HepG2 (cell line): Measurements from ENCODE around the gene GRIN3A. TPM values are rescaled to one million over a fixed set of nuclear protein-coding genes. Genes with fewer than 3 reads are reported as not detected.

Experiments used
- ATAC-seq: fragments of 200-7000 bp; cut with Tn5 transposase; 3 replicates; pipeline ENCODE4 v1.9.1; 2020; ENCODE audit warnings: mild to moderate bottlenecking, moderate library complexity
- BruUV-seq: library from RNA; stranded (reverse); fragments of 400-500 nt; replicated peaks from 2 replicates; lab custom pipeline; 2021; lab: Mats Ljungman, UMichigan
- CTCF ChIA-PET: fragments of 300-600 bp; formaldehyde crosslinking; extraction: SDS; loops from one replicate; lab custom pipeline; 2021; ENCODE audit warnings: low total read pairs, inconsistent platforms, low intra/inter-chr PET ratio; lab: Yijun Ruan, JAX
- POLR2A ChIA-PET: fragments of 350-600 bp; sonication (Branson Sonifier 250); formaldehyde crosslinking; loops from one replicate; lab custom pipeline; 2020; ENCODE audit warnings: antibody characterized with exemption, inconsistent platforms; lab: Yijun Ruan, JAX
- DNase-seq: peaks from one replicate; pipeline ENCODE4 v3.0.0-alpha.2; 2015; ENCODE audit warnings: low spot score
- FAIRE-seq: peaks from 3 replicates; lab custom pipeline; 2011; peaks lifted over from hg19 to GRCh38; lab: Jason Lieb, UNC
- H2AFZ ChIP-seq: one replicate; pipeline ENCODE4 v1.6.1; 2011; ENCODE audit warnings: low read length, inconsistent platforms
- H3K27ac ChIP-seq: fragments of 300-600 bp; 3 replicates; pipeline ENCODE4 v1.8.0; 2011; ENCODE audit warnings: mixed run types, mild to moderate bottlenecking, mixed read lengths, low read length, inconsistent platforms; ENCODE audit not compliant: insufficient read depth; ENCODE audit errors: extremely low read length
- H3K27me3 ChIP-seq, 2 experiments: fragments of 200-600 bp in 1 of 2; 2 replicates in 1 of 2; 3 replicates in 1 of 2; pipeline versions ENCODE4 v1.6.0 to v1.8.0; 2011; ENCODE audit warnings: low read length in 2 of 2, mild to moderate bottlenecking in 2 of 2, moderate library complexity in 2 of 2, inconsistent platforms in 1 of 2; ENCODE audit not compliant: insufficient read depth in 2 of 2, control insufficient read depth in 1 of 2
- H3K36me3 ChIP-seq, 2 experiments: fragments of 200-600 bp in 1 of 2; replicated peaks in 1 of 2; 2 replicates in 1 of 2; 3 replicates in 1 of 2; pipeline versions ENCODE4 v1.5.1 to v1.8.0; 2011; ENCODE audit warnings: low read length in 2 of 2, inconsistent platforms in 1 of 2; ENCODE audit not compliant: insufficient read depth in 2 of 2, control insufficient read depth in 1 of 2
- H3K4me1 ChIP-seq: 2 replicates; pipeline ENCODE4 v1.5.1; 2012; ENCODE audit warnings: low read length, inconsistent platforms; ENCODE audit not compliant: insufficient read depth
- H3K4me2 ChIP-seq: 2 replicates; pipeline ENCODE4 v1.6.0; 2011; ENCODE audit warnings: low read depth, low read length, inconsistent platforms
- H3K4me3 ChIP-seq, 3 experiments: fragments of 200-600 bp in 1 of 3; sonication (generic), shearing (Covaris generic) in 1 of 3; replicated peaks in 1 of 3; 2 replicates each; pipeline ENCODE4 v1.5.1; 2011 to 2016; ENCODE audit warnings: low read length in 3 of 3, inconsistent platforms in 2 of 3, low read depth in 2 of 3, mild to moderate bottlenecking in 2 of 3, control low read depth in 1 of 3, mixed read lengths in 1 of 3; ENCODE audit not compliant: insufficient read depth in 1 of 3
- H3K79me2 ChIP-seq: one replicate; pipeline ENCODE4 v1.6.1; 2011; ENCODE audit warnings: low read length, inconsistent platforms; ENCODE audit not compliant: insufficient read depth
- H3K9ac ChIP-seq: 2 replicates; pipeline ENCODE4 v1.6.0; 2011; ENCODE audit warnings: mild to moderate bottlenecking, low read depth, low read length, inconsistent platforms; ENCODE audit not compliant: insufficient read depth
- H3K9me3 ChIP-seq: 2 replicates; pipeline ENCODE4 v1.5.1; 2012; ENCODE audit warnings: mild to moderate bottlenecking, low read length
- H4K20me1 ChIP-seq: 2 replicates; pipeline ENCODE4 v1.6.0; 2011; ENCODE audit warnings: inconsistent platforms, mild to moderate bottlenecking, low read length, moderate library complexity; ENCODE audit not compliant: insufficient read depth
- CENPT ChIP-seq: sonication (generic); formaldehyde crosslinking; IDR thresholded peaks from 2 replicates; pipeline ENCODE4 v1.8.0; 2022; ENCODE audit warnings: low read depth, mild to moderate bottlenecking, moderate library complexity, missing genetic modification reagents
- MEIS1 ChIP-seq: sonication (generic); formaldehyde crosslinking; IDR thresholded peaks from 2 replicates; pipeline ENCODE4 v1.9.0; 2021; ENCODE audit warnings: mild to moderate bottlenecking, missing genetic modification reagents, moderate library complexity, borderline replicate concordance
- PRDM10 ChIP-seq: sonication (generic); formaldehyde crosslinking; IDR thresholded peaks from 2 replicates; pipeline ENCODE4 v1.4.0; 2020; ENCODE audit warnings: low read depth, missing genetic modification reagents
- RCOR2 ChIP-seq: IDR thresholded peaks from 2 replicates; pipeline ENCODE4 v1.6.1; 2016; ENCODE audit warnings: missing biosample characterization, missing genetic modification reagents
- RNF2 ChIP-seq: fragments of 450-650 bp; conservative IDR thresholded peaks from 2 replicates; pipeline ENCODE4 v1.6.1; 2016; ENCODE audit warnings: low read depth
- SALL1 ChIP-seq: sonication (generic); formaldehyde crosslinking; IDR thresholded peaks from 2 replicates; pipeline ENCODE4 v1.8.0; 2022; ENCODE audit warnings: mild to moderate bottlenecking, missing genetic modification reagents
- TEAD3 ChIP-seq: optimal IDR thresholded peaks from 2 replicates; pipeline ENCODE3; 2016; ENCODE audit warnings: borderline replicate concordance
- TMF1 ChIP-seq: sonication (generic); formaldehyde crosslinking; IDR thresholded peaks from 2 replicates; pipeline ENCODE4 v1.8.1; 2022; ENCODE audit warnings: low read depth, missing genetic modification reagents
- ZMAT3 ChIP-seq: sonication (generic); formaldehyde crosslinking; conservative IDR thresholded peaks from 2 replicates; pipeline ENCODE4 v1.7.0; 2021; ENCODE audit warnings: missing genetic modification reagents
- ZNF3 ChIP-seq: IDR thresholded peaks from 2 replicates; pipeline ENCODE4 v1.7.0; 2017; ENCODE audit warnings: inconsistent platforms
- ZNF382 ChIP-seq: sonication (generic); formaldehyde crosslinking; IDR thresholded peaks from 2 replicates; pipeline ENCODE4 v1.5.0; 2020; ENCODE audit warnings: missing genetic modification reagents, mild to moderate bottlenecking, borderline replicate concordance
- ZNF552 ChIP-seq: sonication (generic); formaldehyde crosslinking; IDR thresholded peaks from 2 replicates; pipeline ENCODE4 v1.9.0; 2022; ENCODE audit warnings: missing genetic modification reagents, mild to moderate bottlenecking, borderline replicate concordance
- ZNF660 ChIP-seq: sonication (generic); formaldehyde crosslinking; IDR thresholded peaks from 2 replicates; pipeline ENCODE4 v1.5.1; 2020; ENCODE audit warnings: mild to moderate bottlenecking, low read depth, missing genetic modification reagents, borderline replicate concordance
- ZSCAN12 ChIP-seq: sonication (generic); formaldehyde crosslinking; IDR thresholded peaks from 2 replicates; pipeline ENCODE4 v1.9.0; 2021; ENCODE audit warnings: mild to moderate bottlenecking, missing genetic modification reagents
- WGBS: methylation state at CpG from one replicate; pipeline ENCODE4 v1.1.6; 2017; ENCODE audit warnings: low lambda C conversion rate; 5-methylcytosine and 5-hydroxymethylcytosine counted together
- in situ Hi-C: cut with HindIII; loops from 2 replicates; pipeline ENCODE4 v1.10.0; 2017; ENCODE audit warnings: low pct_unique_long_range_greater_than_20kb; ENCODE audit not compliant: extremely low pct_ligation_motif_present
- intact Hi-C: fragments of 100-400 bp; cut with micrococcal nuclease; formaldehyde crosslinking; loops from one replicate; pipeline ENCODE4 v1.10.0; 2022; ENCODE audit not compliant: unreplicated experiment
- polyA plus RNA-seq, 8 experiments: library from polyadenylated mRNA; depleted of rRNA in 3 of 8; stranded (reverse) in 7 of 8; unstranded in 1 of 8; fragments of >200 nt; fragmentation: Illumina TruSeq in 4 of 8; extraction: Trizol in 4 of 8; gene quantifications; 2 replicates each; pipeline versions ENCODE4 v1.2.1 to v1.2.3, GENCODE V29; 2011 to 2016; ENCODE audit warnings: low read depth in 4 of 8, missing spikeins in 1 of 8, mixed read lengths in 1 of 8; ENCODE audit not compliant: insufficient read depth in 1 of 8
- total RNA-seq, 5 experiments: library from RNA; depleted of rRNA; stranded (reverse); fragments of >200 nt; fragmentation: Illumina TruSeq; extraction: Trizol; gene quantifications; 2 replicates each; pipeline ENCODE4 v1.2.3, GENCODE V29; 2016; ENCODE audit warnings: low read depth in 1 of 5
- TF ChIP-seq, protein P1 (sequence below): sonication (generic); formaldehyde crosslinking; IDR thresholded peaks from 2 replicates; pipeline ENCODE4 v1.4.0; 2020; ENCODE audit warnings: missing genetic modification reagents, borderline replicate concordance
- TF ChIP-seq, protein P2 (sequence below): sonication (generic); formaldehyde crosslinking; IDR thresholded peaks from 2 replicates; pipeline ENCODE4 v1.8.0; 2022; ENCODE audit warnings: missing genetic modification reagents, low read depth, mild to moderate bottlenecking, borderline replicate concordance

Gene GRIN3A
- total and polyA plus RNA-seq, 2 of the 13 experiments (the other 11 are each of a cell fraction or from before 2014, with no cell fraction given) = not detected

DNA sequence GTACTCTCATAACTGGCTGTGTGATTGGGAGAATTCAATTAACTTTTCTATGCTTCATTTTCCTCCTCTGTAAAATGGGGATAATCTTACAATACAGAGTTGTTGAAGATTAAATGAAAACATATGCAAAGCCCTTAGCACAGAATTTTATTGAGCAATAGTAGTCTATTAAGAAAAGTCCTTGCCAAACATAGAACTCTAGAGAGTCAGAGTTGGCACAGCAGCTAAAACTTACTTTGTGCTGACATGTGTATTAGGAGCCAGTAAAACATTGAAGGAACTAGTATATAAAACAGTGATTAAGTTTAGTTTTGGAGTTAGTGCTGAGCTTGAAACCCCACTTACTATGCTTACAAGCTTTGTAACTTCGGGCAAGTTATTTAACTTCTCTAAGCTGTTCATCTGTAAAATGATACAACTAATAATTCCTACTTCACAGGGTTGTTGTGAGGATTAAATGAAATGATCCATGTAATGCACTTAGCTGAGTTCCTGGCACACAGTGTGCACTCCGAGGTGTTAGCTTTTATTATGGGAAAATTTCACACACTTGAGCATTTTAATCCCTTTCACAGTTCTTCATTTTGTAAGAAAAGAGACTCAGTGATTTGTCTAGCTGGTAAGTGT lies 20.0 kb upstream of the GRIN3A start (continued):
- TF ChIP-seq PRDM10 (no peak), TEAD3 (CRISPR knock-in tag) (no peak), CENPT (CRISPR knock-in tag) (no peak)

DNA sequence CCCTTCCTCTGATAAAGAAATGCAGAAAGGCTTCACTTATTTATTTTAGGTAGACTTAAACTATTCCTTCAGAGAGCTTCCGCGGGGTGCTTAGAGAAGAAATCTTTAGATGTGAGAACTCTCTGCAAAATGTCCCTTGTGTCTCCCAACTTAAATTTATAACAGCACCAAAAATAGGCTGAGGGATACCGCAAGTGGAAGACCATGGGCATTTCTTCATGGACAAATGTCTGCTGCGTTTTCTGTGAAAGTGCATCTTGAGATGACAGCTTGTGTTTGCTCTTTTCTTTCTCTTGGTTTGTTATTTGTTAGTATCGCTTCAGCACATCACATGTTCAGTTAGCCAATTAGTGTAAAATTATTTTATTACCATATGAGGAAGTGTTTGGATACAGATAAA lies 15.3 kb upstream of the GRIN3A start:
- Histone ChIP-seq H3K9me3 (no peaks in the 10 kb centered on the region), H3K4me3 (no peak overlapping the region), H3K4me1 (no peaks in the 10 kb centered on the region), H2AFZ (no peak overlapping the region), H4K20me1 (no peaks in the 10 kb centered on the region), H3K27ac (no peak overlapping the region), H3K9ac (no peak overlapping the region), H3K36me3 (no peaks in the 10 kb centered on the region)
- WGBS = 56% methylated on average over 5 of the region's 5 CpGs
- in situ Hi-C loops = no loop called here
- ATAC-seq (no peak), DNase-seq (no peak)
- CTCF ChIA-PET = no interaction called here
- TF ChIP-seq ZSCAN12 (CRISPR knock-in tag) (no peak), MEIS1 (no peak), RNF2 (no peak), ZNF3 (no peak), RCOR2 (no peak), ZMAT3 (CRISPR knock-in tag) (no peak), TMF1 (CRISPR knock-in tag) (no peak), SALL1 (CRISPR knock-in tag) (no peak), ZNF552 (CRISPR knock-in tag) (no peak), ZNF660 (CRISPR knock-in tag) (no peak), ZNF382 (CRISPR knock-in tag) (no peak)
- TF ChIP-seq, protein P1, sequence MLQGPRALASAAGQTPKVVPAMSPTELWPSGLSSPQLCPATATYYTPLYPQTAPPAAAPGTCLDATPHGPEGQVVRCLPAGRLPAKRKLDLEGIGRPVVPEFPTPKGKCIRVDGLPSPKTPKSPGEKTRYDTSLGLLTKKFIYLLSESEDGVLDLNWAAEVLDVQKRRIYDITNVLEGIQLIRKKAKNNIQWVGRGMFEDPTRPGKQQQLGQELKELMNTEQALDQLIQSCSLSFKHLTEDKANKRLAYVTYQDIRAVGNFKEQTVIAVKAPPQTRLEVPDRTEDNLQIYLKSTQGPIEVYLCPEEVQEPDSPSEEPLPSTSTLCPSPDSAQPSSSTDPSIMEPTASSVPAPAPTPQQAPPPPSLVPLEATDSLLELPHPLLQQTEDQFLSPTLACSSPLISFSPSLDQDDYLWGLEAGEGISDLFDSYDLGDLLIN = no peak
- TF ChIP-seq, protein P2, sequence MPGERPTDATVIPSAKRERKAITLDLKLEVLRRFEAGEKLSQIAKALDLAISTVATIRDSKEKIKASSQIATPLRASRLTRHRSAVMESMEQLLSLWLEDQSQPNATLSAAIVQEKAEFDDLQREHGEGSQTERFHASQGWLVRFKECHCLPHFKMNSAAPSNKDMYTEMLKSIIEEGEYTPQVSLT (CRISPR knock-in tag) = no peak
- TF ChIP-seq, all 625 proteins: peak for 0
- no peak for FAIRE-seq
- intact Hi-C loops = no loop called here
- Histone ChIP-seq H3K4me2 (no peak overlapping the region), H3K79me2 (no peaks in the 10 kb centered on the region), H3K27me3 (no peaks in the 10 kb centered on the region)
- BruUV-seq = no TSS peak
- POLR2A ChIA-PET = no interaction called here
